Transverse colon (tissue), 4 donors: ENCODE measurements around the gene CTDP1.

Experiments
- CTCF ChIP-seq, 5 experiments: fragments of 200-600 bp in 3 of 5; fragments of 450-650 bp in 2 of 5; sonication (generic) in 3 of 5; IDR thresholded peaks; 1 replicate in 2 of 5; 2 replicates in 3 of 5; pipeline ENCODE4 v1.5.1; 2016 to 2017; ENCODE audit warnings: antibody characterized with exemption in 5 of 5, inconsistent platforms in 3 of 5, mild to moderate bottlenecking in 2 of 5, moderate library complexity in 1 of 5
- EP300 ChIP-seq: sonication (generic); formaldehyde crosslinking; IDR thresholded peaks from one replicate; pipeline ENCODE4 v1.6.1; 2017; ENCODE audit warnings: antibody characterized with exemption, low read depth
- POLR2A ChIP-seq: fragments of 450-650 bp; IDR thresholded peaks from one replicate; pipeline ENCODE4 v1.6.1; 2016; ENCODE audit warnings: antibody characterized with exemption, mild to moderate bottlenecking, moderate library complexity
- POLR2AphosphoS5 ChIP-seq, 3 donors: sonication (generic); formaldehyde crosslinking; IDR thresholded peaks; one replicate each; pipeline ENCODE4 v1.6.1; 2016; ENCODE audit warnings: antibody characterized with exemption in 3 of 3

GRCh38 chr18:79786304-79786703 is 106.7 kb downstream of the CTDP1 start:
- TF ChIP-seq CTCF (IDR thresholded peaks at IDR 0.05) (no peak), POLR2AphosphoS5 (IDR thresholded peaks at IDR 0.05) (no peak), POLR2A (no peak), EP300 (no peak)
